Thyroid gland (tissue), 4 donors: ENCODE data around the gene EML6.

Experiments used
- POLR2A ChIP-seq, 2 donors: fragments of 450-650 bp; IDR thresholded peaks; one replicate each; pipeline ENCODE4 v1.6.1; 2017; ENCODE audit warnings: antibody characterized with exemption in 2 of 2, mild to moderate bottlenecking in 2 of 2, moderate library complexity in 1 of 2
- TF ChIP-seq, protein P1 (sequence below), 6 experiments: fragments of 200-600 bp in 3 of 6; fragments of 450-650 bp in 3 of 6; sonication (generic) in 3 of 6; IDR thresholded peaks; one replicate each; pipeline ENCODE4 v1.5.1; 2016 to 2019; ENCODE audit warnings: antibody characterized with exemption in 6 of 6, mild to moderate bottlenecking in 2 of 6, inconsistent platforms in 1 of 6, moderate library complexity in 1 of 6

DNA sequence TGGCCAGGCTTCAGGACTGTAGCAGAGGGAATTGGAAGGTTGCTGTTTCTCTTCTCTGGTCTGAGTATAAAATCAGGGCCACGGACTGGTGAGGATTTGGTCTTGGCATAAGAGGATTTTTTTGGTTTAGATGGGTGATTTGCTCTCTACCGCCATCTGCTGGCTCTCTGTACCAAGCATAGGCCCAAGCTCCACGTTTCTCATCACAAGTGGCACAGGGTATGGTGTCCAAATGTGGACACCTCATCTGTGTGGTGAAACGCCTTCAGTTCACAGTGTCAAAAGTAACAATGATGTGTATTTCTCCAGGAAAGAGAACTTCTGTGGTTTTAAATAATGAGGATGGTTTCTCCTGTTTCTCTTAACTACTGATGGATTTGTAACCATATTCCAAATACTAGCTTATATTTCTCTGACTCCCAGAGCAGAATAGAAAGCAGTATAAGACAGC, 115.1 kb downstream of the EML6 start:
- TF ChIP-seq, protein P1, sequence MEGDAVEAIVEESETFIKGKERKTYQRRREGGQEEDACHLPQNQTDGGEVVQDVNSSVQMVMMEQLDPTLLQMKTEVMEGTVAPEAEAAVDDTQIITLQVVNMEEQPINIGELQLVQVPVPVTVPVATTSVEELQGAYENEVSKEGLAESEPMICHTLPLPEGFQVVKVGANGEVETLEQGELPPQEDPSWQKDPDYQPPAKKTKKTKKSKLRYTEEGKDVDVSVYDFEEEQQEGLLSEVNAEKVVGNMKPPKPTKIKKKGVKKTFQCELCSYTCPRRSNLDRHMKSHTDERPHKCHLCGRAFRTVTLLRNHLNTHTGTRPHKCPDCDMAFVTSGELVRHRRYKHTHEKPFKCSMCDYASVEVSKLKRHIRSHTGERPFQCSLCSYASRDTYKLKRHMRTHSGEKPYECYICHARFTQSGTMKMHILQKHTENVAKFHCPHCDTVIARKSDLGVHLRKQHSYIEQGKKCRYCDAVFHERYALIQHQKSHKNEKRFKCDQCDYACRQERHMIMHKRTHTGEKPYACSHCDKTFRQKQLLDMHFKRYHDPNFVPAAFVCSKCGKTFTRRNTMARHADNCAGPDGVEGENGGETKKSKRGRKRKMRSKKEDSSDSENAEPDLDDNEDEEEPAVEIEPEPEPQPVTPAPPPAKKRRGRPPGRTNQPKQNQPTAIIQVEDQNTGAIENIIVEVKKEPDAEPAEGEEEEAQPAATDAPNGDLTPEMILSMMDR (IDR thresholded peaks at IDR 0.05), result peak; percentile 66 to 82 (median 78)
- TF ChIP-seq POLR2A (IDR thresholded peaks at IDR 0.05), result no peak
